Activated T-cell treated with anti-CD3 and anti-CD28 coated beads, Interleukin-2, amount 50 U/mL, for 72 hours (primary cell): Measurements from ENCODE around the gene LYPD5. TPM values are rescaled to one million over a fixed set of nuclear protein-coding genes. Genes with fewer than 3 reads are reported as not detected.
"Not testable (repeated sequence)": the region's sequence is repeated elsewhere in the genome, so short reads cannot be mapped to it uniquely, and the experiment has no call there.

Source experiments
- ATAC-seq, 2 donors: fragments of 150-1000 bp; cut with Tn5 transposase; replicated peaks in 1 of 2; 2 replicates each; pipeline ENCODE4 v1.10.0; 2021; ENCODE audit warnings: moderate library complexity in 2 of 2, mild to moderate bottlenecking in 1 of 2
- DNase-seq, 2 donors: peaks; one replicate each; pipeline ENCODE4 v3.0.0; 2021 to 2022; ENCODE audit warnings: mixed read lengths in 1 of 2
- H3K27ac Mint-ChIP-seq: one replicate; pipeline ENCODE4 v1.8.0; 2022; ENCODE audit warnings: mild to moderate bottlenecking, moderate library complexity, mixed read lengths
- H3K27me3 Mint-ChIP-seq: one replicate; pipeline ENCODE4 v1.8.0; 2022; ENCODE audit warnings: low read depth, mixed read lengths
- H3K36me3 Mint-ChIP-seq, 2 donors: one replicate each; pipeline ENCODE4 v1.8.0; 2022; ENCODE audit warnings: mixed read lengths in 2 of 2, mild to moderate bottlenecking in 1 of 2; ENCODE audit not compliant: insufficient read depth in 2 of 2
- H3K4me1 Mint-ChIP-seq: one replicate; pipeline ENCODE4 v1.8.0; 2022; ENCODE audit warnings: low read depth, mixed read lengths
- H3K4me3 Mint-ChIP-seq, 2 donors: one replicate each; pipeline ENCODE4 v1.8.0; 2022; ENCODE audit warnings: mild to moderate bottlenecking in 2 of 2, mixed read lengths in 2 of 2, moderate library complexity in 2 of 2
- H3K9me3 Mint-ChIP-seq, 2 donors: one replicate each; pipeline ENCODE4 v1.8.0; 2022; ENCODE audit warnings: mixed read lengths in 2 of 2
- total RNA-seq, 2 donors: library from RNA; stranded (reverse); gene quantifications; one replicate each; pipeline ENCODE4 v1.2.3, GENCODE V29; 2022

Gene LYPD5
- total RNA-seq, 2 donors from 2014 or later: 0.21 to 1.1 TPM

- H3K27ac Mint-ChIP-seq, ATAC-seq, H3K36me3 Mint-ChIP-seq, H3K4me3 Mint-ChIP-seq, DNase-seq: not testable (repeated sequence)
- peaks cover 8 to 10% of the 10 kb centered on the region in 2 donors for H3K9me3 Mint-ChIP-seq
- peaks cover 23% of the 10 kb centered on the region for H3K4me1 Mint-ChIP-seq
- peaks cover 38% of the 10 kb centered on the region for H3K27me3 Mint-ChIP-seq
Observed at GRCh38 chr19:43817454-43817853, 15.2 kb upstream of the LYPD5 start.

GRCh38 chr19:43814663-43815352 lies 12.6 kb upstream of the LYPD5 start:
- Mint-ChIP-seq H3K27me3 (peaks cover 42% of the 10 kb centered on the region), H3K27ac (no peak overlapping the region), H3K4me1 (peaks cover 12% of the 10 kb centered on the region), H3K36me3 (peaks cover 4 to 6% of the 10 kb centered on the region in 2 donors), H3K9me3 (peaks cover 4 to 8% of the 10 kb centered on the region in 2 donors), H3K4me3 (no peak overlapping the region)
- peak; percentile 54 to 59 for ATAC-seq
- DNase-seq: no peak

- DNase-seq (no peak), ATAC-seq (peak in 1 of 2 donors; percentile 36)
- H3K27ac Mint-ChIP-seq: no peak overlapping the region
- peaks cover 0 to 3% of the 10 kb centered on the region in 2 donors for H3K36me3 Mint-ChIP-seq
- H3K27me3 Mint-ChIP-seq: peaks cover 34% of the 10 kb centered on the region
- H3K9me3 Mint-ChIP-seq: peaks cover 4% of the 10 kb centered on the region in 2 donors
- no peak overlapping the region for H3K4me3 Mint-ChIP-seq
- H3K4me1 Mint-ChIP-seq: peaks cover 10% of the 10 kb centered on the region
Observed at GRCh38 chr19:43812688-43813087, 10.4 kb upstream of the LYPD5 start.

GRCh38 chr19:43812259-43812658 lies 10.0 kb upstream of the LYPD5 start:
- no peak overlapping the region for H3K4me3 Mint-ChIP-seq

GRCh38 chr19:43811837-43812236 lies 9.6 kb upstream of the LYPD5 start:
- Mint-ChIP-seq H3K27ac (no peak overlapping the region), H3K27me3 (peaks cover 38% of the 10 kb centered on the region), H3K4me3 (no peak overlapping the region), H3K9me3 (peaks cover 1 to 2% of the 10 kb centered on the region in 2 donors), H3K36me3 (peaks cover 0 to 3% of the 10 kb centered on the region in 2 donors), H3K4me1 (peaks cover 10% of the 10 kb centered on the region)
- DNase-seq (no peak), ATAC-seq (peak in 1 of 2 donors; percentile 43)

More at GRCh38 chr19:43812259-43812658, 10.0 kb upstream of the LYPD5 start:
- Mint-ChIP-seq H3K27me3 (peaks cover 38% of the 10 kb centered on the region), H3K27ac (peak overlapping the region; percentile 17), H3K9me3 (peaks cover 4% of the 10 kb centered on the region in 2 donors), H3K36me3 (peaks cover 0 to 3% of the 10 kb centered on the region in 2 donors), H3K4me1 (peaks cover 10% of the 10 kb centered on the region)
- no peak for DNase-seq
- ATAC-seq: no peak

- H3K4me3 Mint-ChIP-seq: no peak overlapping the region
- ATAC-seq: peak; percentile 39
Observed at GRCh38 chr19:43809762-43810696, 7.8 kb upstream of the LYPD5 start.

GRCh38 chr19:43807651-43808050 lies 5.4 kb upstream of the LYPD5 start:
- no peaks in the 10 kb centered on the region for H3K4me1 Mint-ChIP-seq
- H3K9me3 Mint-ChIP-seq: no peaks in the 10 kb centered on the region
- ATAC-seq (no peak), DNase-seq (no peak)
- H3K36me3 Mint-ChIP-seq: peaks cover 0 to 3% of the 10 kb centered on the region in 2 donors
- no peak overlapping the region for H3K4me3 Mint-ChIP-seq
- H3K27me3 Mint-ChIP-seq: peaks cover 39% of the 10 kb centered on the region
- H3K27ac Mint-ChIP-seq: no peak overlapping the region

More at GRCh38 chr19:43809762-43810696, 7.8 kb upstream of the LYPD5 start:
- peaks cover 10% of the 10 kb centered on the region for H3K4me1 Mint-ChIP-seq
- H3K27ac Mint-ChIP-seq: no peak overlapping the region
- peaks cover 44% of the 10 kb centered on the region for H3K27me3 Mint-ChIP-seq
- peak in 1 of 2 donors; percentile 15 for DNase-seq
- peaks cover 0 to 2% of the 10 kb centered on the region in 2 donors for H3K9me3 Mint-ChIP-seq
- peaks cover 0 to 3% of the 10 kb centered on the region in 2 donors for H3K36me3 Mint-ChIP-seq

- Mint-ChIP-seq H3K36me3 (peaks cover 0 to 3% of the 10 kb centered on the region in 2 donors), H3K4me1 (no peaks in the 10 kb centered on the region), H3K27ac (no peak overlapping the region), H3K4me3 (no peak overlapping the region), H3K27me3 (peaks cover 36% of the 10 kb centered on the region), H3K9me3 (no peaks in the 10 kb centered on the region)
- DNase-seq: no peak
- no peak for ATAC-seq
Observed at GRCh38 chr19:43806848-43807247, 4.6 kb upstream of the LYPD5 start.

GRCh38 chr19:43806401-43806800 lies 4.2 kb upstream of the LYPD5 start:
- H3K9me3 Mint-ChIP-seq, DNase-seq, H3K36me3 Mint-ChIP-seq, H3K4me1 Mint-ChIP-seq, ATAC-seq, H3K27ac Mint-ChIP-seq, H3K4me3 Mint-ChIP-seq: not testable (repeated sequence)
- peaks cover 31% of the 10 kb centered on the region for H3K27me3 Mint-ChIP-seq

GRCh38 chr19:43804432-43804831 lies 2.2 kb upstream of the LYPD5 start:
- H3K4me1 Mint-ChIP-seq: peaks cover under 1% of the 10 kb centered on the region
- no peaks in the 10 kb centered on the region for H3K36me3 Mint-ChIP-seq
- ATAC-seq (no peak), DNase-seq (no peak)
- H3K9me3 Mint-ChIP-seq: no peaks in the 10 kb centered on the region
- no peak overlapping the region for H3K27ac Mint-ChIP-seq
- H3K27me3 Mint-ChIP-seq: peaks cover 23% of the 10 kb centered on the region
- H3K4me3 Mint-ChIP-seq: no peak overlapping the region

GRCh38 chr19:43799502-43800142 lies 2.6 kb downstream of the LYPD5 start:
- peaks cover 16% of the 10 kb centered on the region for H3K27me3 Mint-ChIP-seq
- H3K36me3 Mint-ChIP-seq: no peaks in the 10 kb centered on the region
- H3K27ac Mint-ChIP-seq: no peak overlapping the region
- peaks cover 14% of the 10 kb centered on the region for H3K4me1 Mint-ChIP-seq
- no peaks in the 10 kb centered on the region for H3K9me3 Mint-ChIP-seq
- DNase-seq (no peak), ATAC-seq (no peak)
- H3K4me3 Mint-ChIP-seq: peak overlapping the region; percentile 80 to 87

GRCh38 chr19:43798546-43799409 lies 3.5 kb downstream of the LYPD5 start:
- Mint-ChIP-seq H3K4me1 (peaks cover 14% of the 10 kb centered on the region), H3K4me3 (peak overlapping the region; percentile 80 to 87), H3K27ac (no peak overlapping the region), H3K36me3 (no peaks in the 10 kb centered on the region), H3K27me3 (peaks cover 20% of the 10 kb centered on the region), H3K9me3 (no peaks in the 10 kb centered on the region)
- ATAC-seq: peak; percentile 92 to 93
- peak; percentile 67 to 77 for DNase-seq
